ENCODE results near the gene PCSK9. TPM values are rescaled to one million over a fixed set of nuclear protein-coding genes. Genes with fewer than 3 reads are reported as not detected.

PCSK9 gene
- total and polyA plus RNA-seq, 2 donors, result 0.05 to 0.09 TPM

DNA sequence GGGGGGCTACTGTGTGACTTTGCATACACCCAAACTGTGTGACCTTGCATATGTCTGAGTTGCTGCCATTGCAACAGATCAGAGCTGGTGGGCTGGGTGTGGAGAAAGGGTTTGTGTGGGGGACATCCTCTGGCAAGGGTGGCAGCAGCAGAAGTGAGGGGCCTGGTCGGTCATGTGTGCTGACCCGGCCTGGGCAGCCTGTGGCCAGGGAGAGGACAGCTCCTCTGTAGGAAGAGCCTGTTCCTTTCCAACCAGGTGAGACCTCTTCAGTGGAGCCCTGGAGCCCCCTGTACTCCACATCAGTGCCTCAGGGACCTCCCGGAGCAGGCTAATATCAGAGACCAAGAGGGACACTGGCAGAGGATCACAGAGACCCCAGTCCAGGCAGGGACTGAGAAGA, 8.3 kb downstream of the PCSK9 start:
- H3K27ac ChIP-seq (ENCODE audit: low read depth in 1 of 2, low read length in 1 of 2), result no peak overlapping the region
- H3K36me3 ChIP-seq (ENCODE audit: control insufficient read depth in 2 of 2, insufficient read depth in 2 of 2, low read length in 1 of 2), result no peaks in the 10 kb centered on the region
- H3K27me3 ChIP-seq (ENCODE audit: control insufficient read depth in 2 of 2, insufficient read depth in 1 of 2, low read length in 1 of 2), result peaks cover 0 to 6% of the 10 kb centered on the region in 2 donors
- WGBS, result 96% methylated on average over 3 of the region's 3 CpGs
- H3K9me3 ChIP-seq (ENCODE audit: control insufficient read depth in 2 of 2, insufficient read depth in 1 of 2, low read length in 1 of 2), result no peaks in the 10 kb centered on the region
- no peaks in the 10 kb centered on the region for H3K4me1 ChIP-seq (ENCODE audit: control insufficient read depth in 2 of 2, insufficient read depth in 2 of 2, low read length in 2 of 2)
- no peak overlapping the region for H3K4me3 ChIP-seq (ENCODE audit: low read length in 2 of 2)
- DNase-seq (ENCODE audit: low read depth in 6 of 9, low spot score in 9 of 9), result no peak

GRCh38 chr1:55048453-55049270, 9.3 kb downstream of the PCSK9 start:
- H3K4me1 ChIP-seq (ENCODE audit: control insufficient read depth in 2 of 2, insufficient read depth in 2 of 2, low read length in 2 of 2), result no peaks in the 10 kb centered on the region
- no peak overlapping the region for H3K27ac ChIP-seq (ENCODE audit: low read depth in 1 of 2, low read length in 1 of 2)
- H3K4me3 ChIP-seq (ENCODE audit: low read length in 2 of 2), result no peak overlapping the region
- H3K27me3 ChIP-seq (ENCODE audit: control insufficient read depth in 2 of 2, insufficient read depth in 1 of 2, low read length in 1 of 2), result no peaks in the 10 kb centered on the region
- no peak for DNase-seq (ENCODE audit: low read depth in 6 of 9, low spot score in 9 of 9)
- H3K9me3 ChIP-seq (ENCODE audit: control insufficient read depth in 2 of 2, insufficient read depth in 1 of 2, low read length in 1 of 2), result no peaks in the 10 kb centered on the region
- no peaks in the 10 kb centered on the region for H3K36me3 ChIP-seq (ENCODE audit: control insufficient read depth in 2 of 2, insufficient read depth in 2 of 2, low read length in 1 of 2)
- WGBS, result 95% methylated on average over 11 of the region's 11 CpGs

- Histone ChIP-seq H3K4me1 (ENCODE audit: control insufficient read depth in 2 of 2, insufficient read depth in 2 of 2, low read length in 2 of 2) (no peaks in the 10 kb centered on the region), H3K4me3 (ENCODE audit: low read length in 2 of 2) (no peak overlapping the region), H3K36me3 (ENCODE audit: control insufficient read depth in 2 of 2, insufficient read depth in 2 of 2, low read length in 1 of 2) (no peaks in the 10 kb centered on the region), H3K9me3 (ENCODE audit: control insufficient read depth in 2 of 2, insufficient read depth in 1 of 2, low read length in 1 of 2) (no peaks in the 10 kb centered on the region), H3K27me3 (ENCODE audit: control insufficient read depth in 2 of 2, insufficient read depth in 1 of 2, low read length in 1 of 2) (no peaks in the 10 kb centered on the region), H3K27ac (ENCODE audit: low read depth in 1 of 2, low read length in 1 of 2) (no peak overlapping the region)
- 94% methylated on average over 9 of the region's 9 CpGs for WGBS
- DNase-seq (ENCODE audit: low read depth in 6 of 9, low spot score in 9 of 9), result no peak
These were observed 10.0 kb downstream of the PCSK9 start for GRCh38 chr1:55049271-55049913.

GRCh38 chr1:55049914-55050278, 10.5 kb downstream of the PCSK9 start:
- H3K9me3 ChIP-seq (ENCODE audit: control insufficient read depth in 2 of 2, insufficient read depth in 1 of 2, low read length in 1 of 2), result no peaks in the 10 kb centered on the region
- H3K4me3 ChIP-seq (ENCODE audit: low read length in 2 of 2), result no peak overlapping the region
- no peaks in the 10 kb centered on the region for H3K27me3 ChIP-seq (ENCODE audit: control insufficient read depth in 2 of 2, insufficient read depth in 1 of 2, low read length in 1 of 2)
- no peaks in the 10 kb centered on the region for H3K4me1 ChIP-seq (ENCODE audit: control insufficient read depth in 2 of 2, insufficient read depth in 2 of 2, low read length in 2 of 2)
- 85% methylated on average over 9 of the region's 9 CpGs for WGBS
- peak in 1 of 9 donors; percentile 17 for DNase-seq (ENCODE audit: low read depth in 6 of 9, low spot score in 9 of 9)
- H3K36me3 ChIP-seq (ENCODE audit: control insufficient read depth in 2 of 2, insufficient read depth in 2 of 2, low read length in 1 of 2), result no peaks in the 10 kb centered on the region
- no peak overlapping the region for H3K27ac ChIP-seq (ENCODE audit: low read depth in 1 of 2, low read length in 1 of 2)

DNA sequence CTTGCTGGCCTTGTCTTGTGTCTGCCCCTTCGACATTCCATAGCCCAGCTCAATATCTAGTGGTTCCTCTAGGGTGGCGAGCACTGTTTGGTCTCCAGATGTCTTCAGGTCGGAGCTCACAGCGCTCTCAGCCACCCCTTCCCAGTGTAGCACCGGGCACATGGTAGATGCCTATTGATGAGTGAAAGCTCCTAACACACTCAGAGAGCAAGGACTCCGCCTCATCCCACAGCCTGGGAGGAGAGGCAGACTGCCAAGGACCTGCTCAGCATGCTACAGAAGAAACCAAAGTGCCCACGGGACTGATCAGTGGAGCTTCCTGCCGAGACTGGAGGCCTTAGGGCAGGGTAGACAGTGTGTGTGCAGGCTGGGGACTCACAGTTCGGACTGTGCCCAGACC, 10.9 kb downstream of the PCSK9 start:
- Histone ChIP-seq H3K36me3 (ENCODE audit: control insufficient read depth in 2 of 2, insufficient read depth in 2 of 2, low read length in 1 of 2) (no peaks in the 10 kb centered on the region), H3K4me1 (ENCODE audit: control insufficient read depth in 2 of 2, insufficient read depth in 2 of 2, low read length in 2 of 2) (no peaks in the 10 kb centered on the region), H3K4me3 (ENCODE audit: low read length in 2 of 2) (no peak overlapping the region), H3K27me3 (ENCODE audit: control insufficient read depth in 2 of 2, insufficient read depth in 1 of 2, low read length in 1 of 2) (no peaks in the 10 kb centered on the region), H3K27ac (ENCODE audit: low read depth in 1 of 2, low read length in 1 of 2) (no peak overlapping the region), H3K9me3 (ENCODE audit: control insufficient read depth in 2 of 2, insufficient read depth in 1 of 2, low read length in 1 of 2) (no peaks in the 10 kb centered on the region)
- no peak for DNase-seq (ENCODE audit: low read depth in 6 of 9, low spot score in 9 of 9)
- WGBS, result 87% methylated on average over 9 of the region's 9 CpGs

DNA sequence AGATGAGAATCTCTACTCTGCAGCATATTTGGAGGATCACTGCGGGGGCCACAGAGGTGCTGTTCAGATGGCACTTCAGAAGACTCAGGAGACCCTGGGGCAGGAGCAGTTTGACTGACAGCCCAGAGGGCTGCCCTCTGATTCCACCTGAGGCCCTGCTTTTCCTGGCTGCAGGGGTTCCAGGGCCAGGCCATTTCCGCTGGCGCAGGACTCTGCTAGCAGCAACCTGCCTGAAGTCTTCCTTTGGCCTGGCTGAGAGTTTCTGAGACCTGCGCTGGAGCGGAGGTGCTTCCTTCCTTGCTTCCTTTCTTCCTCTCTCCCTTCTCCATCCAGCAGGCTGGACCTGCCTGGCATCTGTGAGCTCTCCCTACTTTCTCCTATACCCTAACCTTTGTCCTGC, 11.8 kb downstream of the PCSK9 start:
- no peak for DNase-seq (ENCODE audit: low read depth in 6 of 9, low spot score in 9 of 9)
- no peaks in the 10 kb centered on the region for H3K4me1 ChIP-seq (ENCODE audit: control insufficient read depth in 2 of 2, insufficient read depth in 2 of 2, low read length in 2 of 2)
- 97% methylated on average over 5 of the region's 5 CpGs for WGBS
- H3K27me3 ChIP-seq (ENCODE audit: control insufficient read depth in 2 of 2, insufficient read depth in 1 of 2, low read length in 1 of 2), result no peaks in the 10 kb centered on the region
- H3K9me3 ChIP-seq (ENCODE audit: control insufficient read depth in 2 of 2, insufficient read depth in 1 of 2, low read length in 1 of 2), result no peaks in the 10 kb centered on the region
- H3K36me3 ChIP-seq (ENCODE audit: control insufficient read depth in 2 of 2, insufficient read depth in 2 of 2, low read length in 1 of 2), result no peaks in the 10 kb centered on the region
- no peak overlapping the region for H3K4me3 ChIP-seq (ENCODE audit: low read length in 2 of 2)
- H3K27ac ChIP-seq (ENCODE audit: low read depth in 1 of 2, low read length in 1 of 2), result no peak overlapping the region

GRCh38 chr1:55051621-55052020, 12.3 kb downstream of the PCSK9 start:
- WGBS, result 86% methylated on average over 9 of the region's 9 CpGs
- H3K27ac ChIP-seq (ENCODE audit: low read depth in 1 of 2, low read length in 1 of 2), result no peak overlapping the region
- no peaks in the 10 kb centered on the region for H3K4me1 ChIP-seq (ENCODE audit: control insufficient read depth in 2 of 2, insufficient read depth in 2 of 2, low read length in 2 of 2)
- DNase-seq (ENCODE audit: low read depth in 6 of 9, low spot score in 9 of 9), result no peak
- no peaks in the 10 kb centered on the region for H3K36me3 ChIP-seq (ENCODE audit: control insufficient read depth in 2 of 2, insufficient read depth in 2 of 2, low read length in 1 of 2)
- no peaks in the 10 kb centered on the region for H3K27me3 ChIP-seq (ENCODE audit: control insufficient read depth in 2 of 2, insufficient read depth in 1 of 2, low read length in 1 of 2)
- H3K9me3 ChIP-seq (ENCODE audit: control insufficient read depth in 2 of 2, insufficient read depth in 1 of 2, low read length in 1 of 2), result no peaks in the 10 kb centered on the region
- H3K4me3 ChIP-seq (ENCODE audit: low read length in 2 of 2), result no peak overlapping the region

GRCh38 chr1:55052221-55053142, 13.1 kb downstream of the PCSK9 start:
- no peak for DNase-seq (ENCODE audit: low read depth in 6 of 9, low spot score in 9 of 9)
- H3K27ac ChIP-seq (ENCODE audit: low read depth in 1 of 2, low read length in 1 of 2), result no peak overlapping the region
- H3K4me1 ChIP-seq (ENCODE audit: control insufficient read depth in 2 of 2, insufficient read depth in 2 of 2, low read length in 2 of 2), result no peaks in the 10 kb centered on the region
- H3K36me3 ChIP-seq (ENCODE audit: control insufficient read depth in 2 of 2, insufficient read depth in 2 of 2, low read length in 1 of 2), result no peaks in the 10 kb centered on the region
- 92% methylated on average over 29 of the region's 29 CpGs for WGBS
- no peaks in the 10 kb centered on the region for H3K9me3 ChIP-seq (ENCODE audit: control insufficient read depth in 2 of 2, insufficient read depth in 1 of 2, low read length in 1 of 2)
- H3K27me3 ChIP-seq (ENCODE audit: control insufficient read depth in 2 of 2, insufficient read depth in 1 of 2, low read length in 1 of 2), result no peaks in the 10 kb centered on the region
- no peak overlapping the region for H3K4me3 ChIP-seq (ENCODE audit: low read length in 2 of 2)

Measured in thymus (tissue), 11 donors.